GM10248 (cell line): ENCODE measurements around the gene KRT78.

Experiments
- CTCF ChIA-PET: fragments of 300-600 bp; sonication (Branson Sonifier 250); formaldehyde crosslinking; extraction: SDS; loops from one replicate; lab custom pipeline; 2021; ENCODE audit warnings: antibody characterized with exemption; lab: Yijun Ruan, JAX
- POLR2A ChIA-PET: fragments of 350-650 bp; sonication (Branson Sonifier 250); formaldehyde crosslinking; extraction: SDS; loops from one replicate; lab custom pipeline; 2020; ENCODE audit warnings: antibody characterized with exemption; lab: Yijun Ruan, JAX
- DNase-seq: peaks from one replicate; pipeline ENCODE4 v3.0.0; 2012; ENCODE audit errors: extremely low spot score
- TF ChIP-seq, protein P1 (sequence below): IDR thresholded peaks from 2 replicates; pipeline ENCODE4 v1.5.1; 2012; ENCODE audit warnings: mild to moderate bottlenecking, low read depth; ENCODE audit errors: extremely low read depth, missing control alignments, control extremely low read depth

The KRT78 gene

DNA sequence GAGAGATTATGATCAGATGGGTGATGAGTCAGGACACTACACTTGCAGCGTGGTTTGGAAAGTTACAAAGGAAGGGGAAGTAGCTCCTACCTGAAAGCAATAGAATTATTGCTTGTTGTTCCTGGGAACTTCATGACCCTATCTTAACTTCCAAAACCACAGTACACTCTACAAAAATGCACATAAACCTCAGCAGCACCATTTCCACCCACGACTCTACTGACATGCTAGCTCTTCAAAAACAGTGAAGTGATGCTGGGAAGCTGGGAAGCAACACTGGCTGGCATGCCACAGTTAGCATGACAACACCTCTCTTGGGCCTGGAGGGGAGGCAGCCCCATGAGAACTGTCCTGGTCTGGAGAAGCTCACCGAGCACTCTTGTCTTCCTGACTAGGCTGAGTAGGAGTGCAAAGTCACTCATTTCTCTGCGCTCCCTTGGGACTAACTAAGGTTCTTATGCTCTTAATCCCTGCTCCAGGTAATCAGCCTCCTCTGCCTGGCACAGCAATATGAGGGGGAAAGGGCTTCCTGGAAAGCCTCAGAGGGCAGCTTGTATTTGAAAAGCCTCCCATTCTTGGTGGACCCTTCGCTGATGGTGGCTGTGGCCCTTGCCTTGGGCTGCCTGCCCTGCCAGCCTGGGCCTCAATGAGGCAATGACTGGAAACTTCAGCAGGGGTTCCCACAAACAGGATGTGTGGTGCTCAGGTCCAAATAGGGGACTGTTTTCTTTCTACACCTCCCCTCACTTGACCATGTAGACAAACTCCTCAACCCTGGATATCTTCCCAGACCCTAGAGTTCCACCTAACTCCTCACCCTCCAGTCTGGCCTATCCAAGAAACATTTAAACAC lies 54.1 kb downstream of the KRT78 start:
- ChIA-PET CTCF (interaction anchor here (1.0 kb wide), 1 partner anchor 23 kb away, joined by 3 read pairs; no protein-coding TSS in a partner anchor), POLR2A (no interaction called here)
- TF ChIP-seq, protein P1, sequence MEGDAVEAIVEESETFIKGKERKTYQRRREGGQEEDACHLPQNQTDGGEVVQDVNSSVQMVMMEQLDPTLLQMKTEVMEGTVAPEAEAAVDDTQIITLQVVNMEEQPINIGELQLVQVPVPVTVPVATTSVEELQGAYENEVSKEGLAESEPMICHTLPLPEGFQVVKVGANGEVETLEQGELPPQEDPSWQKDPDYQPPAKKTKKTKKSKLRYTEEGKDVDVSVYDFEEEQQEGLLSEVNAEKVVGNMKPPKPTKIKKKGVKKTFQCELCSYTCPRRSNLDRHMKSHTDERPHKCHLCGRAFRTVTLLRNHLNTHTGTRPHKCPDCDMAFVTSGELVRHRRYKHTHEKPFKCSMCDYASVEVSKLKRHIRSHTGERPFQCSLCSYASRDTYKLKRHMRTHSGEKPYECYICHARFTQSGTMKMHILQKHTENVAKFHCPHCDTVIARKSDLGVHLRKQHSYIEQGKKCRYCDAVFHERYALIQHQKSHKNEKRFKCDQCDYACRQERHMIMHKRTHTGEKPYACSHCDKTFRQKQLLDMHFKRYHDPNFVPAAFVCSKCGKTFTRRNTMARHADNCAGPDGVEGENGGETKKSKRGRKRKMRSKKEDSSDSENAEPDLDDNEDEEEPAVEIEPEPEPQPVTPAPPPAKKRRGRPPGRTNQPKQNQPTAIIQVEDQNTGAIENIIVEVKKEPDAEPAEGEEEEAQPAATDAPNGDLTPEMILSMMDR = no peak
- no peak for DNase-seq

DNA sequence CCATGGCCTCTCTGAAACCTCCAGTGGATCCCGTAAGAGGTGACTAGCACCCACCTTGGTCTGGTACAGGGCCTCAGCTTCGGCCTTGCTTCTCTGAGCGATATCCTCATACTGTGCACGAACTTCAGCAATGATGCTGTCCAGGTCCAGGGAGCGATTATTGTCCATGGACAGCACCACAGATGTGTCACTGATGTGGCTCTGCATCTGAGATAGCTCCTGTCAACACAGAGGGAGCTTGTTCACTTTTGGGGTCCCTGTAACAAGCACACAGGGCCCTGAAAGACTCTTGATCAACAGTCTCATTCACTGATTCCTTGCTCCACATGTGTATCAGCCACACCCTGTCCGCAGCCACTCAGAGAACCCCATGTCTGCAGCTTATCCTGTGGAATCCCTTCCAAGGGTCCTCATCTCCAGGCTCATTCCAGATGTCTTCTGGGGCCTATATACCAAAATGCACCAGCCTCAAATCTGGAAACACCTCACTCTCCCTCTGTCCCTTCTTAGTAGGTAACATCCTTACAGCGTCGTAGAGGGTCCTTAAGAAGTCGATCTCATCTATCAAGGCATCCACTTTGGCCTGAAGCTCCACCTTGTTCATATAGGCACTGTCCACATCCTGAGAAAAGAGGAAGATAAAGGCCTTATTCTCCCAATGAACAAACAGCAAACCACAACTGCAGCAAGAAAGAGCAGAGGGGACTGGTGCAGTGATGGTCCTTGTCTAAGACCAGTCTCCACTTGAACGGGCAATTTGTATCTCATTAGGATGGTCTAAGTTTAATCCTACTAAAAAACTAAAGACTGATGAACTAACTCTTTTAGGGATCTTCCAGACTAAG lies 56.4 kb downstream of the KRT78 start:
- DNase-seq = no peak
- POLR2A ChIA-PET = no interaction called here
- TF ChIP-seq, protein P1 = no peak
- CTCF ChIA-PET = no interaction called here

DNA sequence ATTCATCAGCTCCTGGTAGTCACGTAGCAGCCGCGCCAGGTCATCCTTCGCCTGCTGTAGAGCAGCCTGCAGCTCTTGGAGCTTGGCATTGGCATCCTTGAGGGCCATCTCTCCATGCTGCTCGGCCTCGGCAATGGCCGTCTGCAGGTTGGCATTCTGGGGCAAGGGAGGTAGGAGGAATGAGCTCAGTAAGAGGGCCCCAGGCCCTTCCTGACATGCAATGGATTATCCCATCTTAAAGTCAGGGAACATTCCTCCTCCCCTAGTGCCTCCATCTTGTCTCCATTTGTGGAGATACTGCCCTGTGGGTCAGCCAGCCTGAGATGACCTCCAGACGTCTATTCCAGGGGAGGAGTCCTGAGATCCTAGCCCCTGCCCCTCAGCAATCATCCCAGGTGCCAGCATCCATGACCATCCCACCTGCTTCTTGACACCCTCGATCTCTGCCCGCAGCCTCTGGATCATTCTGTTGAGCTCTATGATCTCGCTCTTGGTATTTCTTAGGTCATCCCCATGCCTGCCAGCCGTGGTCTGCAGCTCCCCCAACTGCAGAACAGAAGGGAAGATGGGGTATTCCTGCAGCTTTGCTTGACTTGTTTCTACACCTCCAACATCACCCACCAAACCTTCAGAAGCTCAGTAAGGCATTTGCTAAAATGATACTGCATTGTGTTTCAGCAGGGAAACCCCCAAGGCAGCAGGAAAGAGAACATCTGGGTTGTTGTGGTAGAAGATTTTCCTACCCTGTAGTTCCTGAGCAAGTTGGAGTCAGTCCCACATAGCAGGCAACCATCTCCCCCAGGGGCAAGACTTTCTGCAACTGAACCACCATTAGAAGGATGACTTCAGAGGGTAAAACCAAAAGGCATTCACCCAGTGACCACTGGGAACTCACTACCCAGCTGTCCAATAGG lies 57.3 kb downstream of the KRT78 start:
- TF ChIP-seq, protein P1 = no peak
- CTCF ChIA-PET = interaction anchor here (0.9 kb wide), 1 partner anchor 11 kb away, joined by 4 read pairs; no protein-coding TSS in a partner anchor
- POLR2A ChIA-PET = no interaction called here
- DNase-seq = no peak

DNA sequence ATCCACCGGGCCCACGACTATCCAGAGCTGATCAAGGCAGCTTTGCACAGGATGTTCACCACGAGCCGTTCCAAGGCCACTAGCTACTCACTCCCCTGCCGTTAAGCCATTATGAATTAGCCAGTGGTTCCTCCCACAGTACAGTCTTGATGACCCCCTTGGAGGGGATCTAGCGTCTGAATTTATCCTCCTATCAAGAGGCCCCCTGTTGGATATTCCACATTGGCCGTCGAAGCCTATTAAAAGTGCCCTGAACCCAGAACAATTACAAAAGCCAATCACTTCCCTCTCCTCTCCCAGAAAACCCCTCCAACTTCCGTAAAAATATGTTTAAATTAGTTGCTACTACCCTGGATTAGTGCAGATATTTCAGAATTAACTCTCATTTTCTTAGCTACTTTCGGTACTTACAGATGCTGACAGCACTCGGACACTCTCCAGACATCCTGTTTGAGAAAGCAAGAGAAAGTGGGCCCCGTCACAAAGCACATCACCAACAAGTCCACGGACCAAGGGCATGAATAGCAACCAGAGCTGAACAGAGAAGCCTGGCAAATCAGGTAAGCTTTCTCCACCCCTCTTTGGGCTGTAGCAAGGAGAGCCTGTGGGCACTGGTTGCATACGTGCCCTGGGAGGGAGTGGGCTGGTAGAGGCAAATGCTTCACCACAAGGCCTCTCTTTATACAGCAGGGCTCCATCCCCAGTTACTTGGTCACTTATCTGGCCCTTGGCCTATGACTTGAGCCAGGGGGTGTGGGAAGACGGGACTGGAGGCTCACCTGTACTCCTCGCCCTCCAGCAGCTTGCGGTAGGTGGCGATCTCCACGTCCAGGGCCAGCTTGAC lies 58.1 kb downstream of the KRT78 start:
- ChIA-PET CTCF (interaction anchor here (0.9 kb wide), 1 partner anchor 10 kb away, joined by 4 read pairs; no protein-coding TSS in a partner anchor), POLR2A (no interaction called here)
- TF ChIP-seq, protein P1 = no peak
- no peak for DNase-seq

DNA sequence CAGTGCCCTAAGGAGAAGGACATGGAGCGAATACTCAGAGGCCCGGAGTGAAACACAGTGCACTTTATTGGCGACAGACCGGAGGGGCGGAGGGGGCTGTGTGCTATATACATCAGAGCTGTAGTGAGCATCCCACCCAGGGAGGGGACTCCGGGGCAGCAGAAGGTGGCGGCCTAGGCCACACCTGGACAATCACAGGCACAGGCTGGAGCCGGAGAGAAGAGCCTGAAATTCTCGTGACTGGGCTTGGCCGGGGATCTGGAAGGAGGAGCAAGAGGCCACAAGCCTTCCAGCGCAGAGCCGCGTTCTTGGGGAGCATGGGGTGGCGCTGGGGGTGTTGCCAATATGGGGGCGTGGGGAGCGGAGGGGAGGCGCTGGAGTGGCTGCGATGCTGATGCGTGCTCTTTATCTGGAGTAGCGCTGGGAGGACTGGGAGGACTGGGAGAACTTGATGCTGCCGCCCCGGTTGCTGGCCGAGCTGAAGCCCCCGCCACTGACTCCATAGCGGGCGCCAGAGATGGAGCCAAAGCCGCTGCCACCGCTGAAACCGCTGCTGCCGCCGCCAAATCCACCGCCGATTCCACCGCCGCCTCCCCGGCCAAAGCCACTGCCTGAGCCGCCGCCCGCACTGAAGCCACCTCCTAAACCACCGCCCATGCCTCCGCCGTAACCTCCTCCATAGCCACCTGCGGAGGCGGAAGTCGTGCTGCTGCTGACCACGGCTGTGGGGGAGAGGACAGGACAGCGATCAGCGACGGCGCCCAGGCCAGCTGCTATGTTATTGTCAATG lies 59.0 kb downstream of the KRT78 start:
- TF ChIP-seq, protein P1 = no peak
- no peak for DNase-seq
- ChIA-PET CTCF (no interaction called here), POLR2A (no interaction called here)
